Liver (tissue), 9 donors: Measurements from ENCODE around the gene ZNF564. TPM values are rescaled to one million over a fixed set of nuclear protein-coding genes. Genes with fewer than 3 reads are reported as not detected.

ENCODE experiments used
- DNase-seq: peaks from one replicate; pipeline ENCODE4 v3.0.0-alpha.2; 2017; ENCODE audit warnings: low spot score
- H3K27ac ChIP-seq, 2 donors: one replicate each; pipeline ENCODE4 v1.7.0; 2013; ENCODE audit warnings: inconsistent platforms in 2 of 2, low read length in 2 of 2, control low read depth in 1 of 2, low read depth in 1 of 2, mild to moderate bottlenecking in 1 of 2
- H3K27me3 ChIP-seq, 4 donors: one replicate each; pipeline versions ENCODE4 v1.6.1 to v1.7.0; 2013; ENCODE audit warnings: low read length in 3 of 4, inconsistent platforms in 1 of 4, mild to moderate bottlenecking in 1 of 4, moderate library complexity in 1 of 4; ENCODE audit not compliant: control insufficient read depth in 4 of 4, insufficient read depth in 4 of 4
- H3K36me3 ChIP-seq, 4 donors: one replicate each; pipeline versions ENCODE4 v1.6.1 to v1.7.0; 2013; ENCODE audit warnings: low read length in 3 of 4, mild to moderate bottlenecking in 3 of 4, low read depth in 1 of 4, moderate library complexity in 1 of 4; ENCODE audit not compliant: control insufficient read depth in 4 of 4, insufficient read depth in 3 of 4
- H3K4me1 ChIP-seq, 4 donors: one replicate each; pipeline versions ENCODE4 v1.6.1 to v1.7.0; 2013; ENCODE audit warnings: low read length in 3 of 4, mild to moderate bottlenecking in 3 of 4, moderate library complexity in 1 of 4; ENCODE audit not compliant: control insufficient read depth in 4 of 4, insufficient read depth in 4 of 4
- H3K4me3 ChIP-seq, 3 donors: one replicate each; pipeline versions ENCODE4 v1.6.1 to v1.7.0; 2013; ENCODE audit warnings: low read length in 3 of 3, control low read depth in 1 of 3, low read depth in 1 of 3, mild to moderate bottlenecking in 1 of 3
- H3K9ac ChIP-seq, 2 donors: one replicate each; pipeline ENCODE4 v1.7.0; 2013; ENCODE audit warnings: low read length in 2 of 2, mild to moderate bottlenecking in 2 of 2, moderate library complexity in 2 of 2, control low read depth in 1 of 2, low read depth in 1 of 2
- H3K9me3 ChIP-seq, 4 donors: one replicate each; pipeline versions ENCODE4 v1.6.1 to v1.7.0; 2013; ENCODE audit warnings: low read length in 3 of 4; ENCODE audit not compliant: control insufficient read depth in 4 of 4
- ATF3 ChIP-seq: IDR thresholded peaks from 2 replicates; pipeline ENCODE4 v1.6.1; 2016; ENCODE audit warnings: antibody characterized with exemption
- CTCF ChIP-seq: fragments of 150-350 bp; IDR thresholded peaks from 2 replicates; pipeline ENCODE4 v1.5.1; 2017; ENCODE audit warnings: improper control_type of control experiment, low read depth, low read length; ENCODE audit not compliant: missing input control
- EGR1 ChIP-seq, 2 donors: IDR thresholded peaks; 2 replicates each; pipeline ENCODE4 v1.6.1; 2016 to 2018; ENCODE audit warnings: antibody characterized with exemption in 2 of 2, low read depth in 2 of 2
- FOXA1 ChIP-seq: IDR thresholded peaks from 2 replicates; pipeline ENCODE4 v1.6.1; 2016; ENCODE audit warnings: antibody characterized with exemption
- FOXA2 ChIP-seq: IDR thresholded peaks from 2 replicates; pipeline ENCODE4 v1.6.1; 2016; ENCODE audit warnings: antibody characterized with exemption
- GABPA ChIP-seq, 2 donors: IDR thresholded peaks in 1 of 2; conservative IDR thresholded peaks in 1 of 2; 2 replicates each; pipeline ENCODE4 v1.6.1; 2016; ENCODE audit warnings: antibody characterized with exemption in 2 of 2, mild to moderate bottlenecking in 1 of 2, moderate library complexity in 1 of 2
- HNF4A ChIP-seq, 2 donors: conservative IDR thresholded peaks; 2 replicates each; pipeline ENCODE4 v1.6.1; 2016; ENCODE audit warnings: antibody characterized with exemption in 2 of 2, mild to moderate bottlenecking in 2 of 2
- HNF4G ChIP-seq: IDR thresholded peaks from 2 replicates; pipeline ENCODE4 v1.6.1; 2016; ENCODE audit warnings: antibody characterized with exemption
- JUND ChIP-seq, 2 donors: IDR thresholded peaks; 2 replicates each; pipeline ENCODE4 v1.6.1; 2016; ENCODE audit warnings: antibody characterized with exemption in 2 of 2
- MAX ChIP-seq: IDR thresholded peaks from 2 replicates; pipeline ENCODE4 v1.6.1; 2016; ENCODE audit warnings: antibody characterized with exemption
- NR2F2 ChIP-seq: IDR thresholded peaks from 2 replicates; pipeline ENCODE4 v1.6.1; 2016; ENCODE audit warnings: antibody characterized with exemption
- RAD21 ChIP-seq, 2 donors: IDR thresholded peaks; 2 replicates each; pipeline ENCODE4 v1.6.1; 2016; ENCODE audit warnings: antibody characterized with exemption in 2 of 2, mild to moderate bottlenecking in 2 of 2
- REST ChIP-seq: IDR thresholded peaks from 2 replicates; pipeline ENCODE4 v1.6.1; 2016; ENCODE audit warnings: antibody characterized with exemption, mild to moderate bottlenecking
- RXRA ChIP-seq, 2 donors: IDR thresholded peaks; 2 replicates each; pipeline ENCODE4 v1.6.1; 2017 to 2018; ENCODE audit warnings: antibody characterized with exemption in 2 of 2, mild to moderate bottlenecking in 1 of 2
- SP1 ChIP-seq: IDR thresholded peaks from 2 replicates; pipeline ENCODE4 v1.6.1; 2018; ENCODE audit warnings: antibody characterized with exemption, mild to moderate bottlenecking
- TAF1 ChIP-seq: conservative IDR thresholded peaks from 2 replicates; pipeline ENCODE4 v1.6.1; 2016; ENCODE audit warnings: antibody characterized with exemption, mild to moderate bottlenecking
- YY1 ChIP-seq: IDR thresholded peaks from 2 replicates; pipeline ENCODE4 v1.6.1; 2016; ENCODE audit warnings: antibody characterized with exemption, mild to moderate bottlenecking
- WGBS: extraction: QIAGEN DNeasy Blood & Tissue Kit; methylation state at CpG from one replicate; pipeline ENCODE4 v1.1.7; 2013; 5-methylcytosine and 5-hydroxymethylcytosine counted together
- polyA plus RNA-seq, 2 donors: library from polyadenylated mRNA; stranded (reverse) in 1 of 2; unstranded in 1 of 2; fragments of 200-250 nt in 1 of 2; fragments of >200 nt in 1 of 2; fragmentation: Nextera tagmentation in 1 of 2; extraction: Ambion mirVana in 1 of 2; gene quantifications; one replicate each; pipeline versions ENCODE4 v1.2.1 to v1.2.3, GENCODE V29; 2013 to 2015
- total RNA-seq, 2 donors: library from RNA; depleted of rRNA; stranded (reverse); fragments of >200 nt; gene quantifications; one replicate each; pipeline ENCODE4 v1.2.3, GENCODE V29; 2014
- donor health status: healthy.
- donor health status: healthy.
- donor health status: healthy.
- donor health status: healthy.
- donor health status: healthy.

The ZNF564 gene
- total and polyA plus RNA-seq, 4 donors: 2.4 to 8.6 (median 5.8) TPM

GRCh38 chr19:12545267-12545666, 6.0 kb downstream of the ZNF564 start:
- TF ChIP-seq YY1 (no peak), HNF4A (conservative IDR thresholded peaks at IDR 0.05) (peak; percentile 19 to 32), SP1 (peak; percentile 45), RAD21 (IDR thresholded peaks at IDR 0.05) (peak in 1 of 2 donors; percentile 21), FOXA2 (peak; percentile 86), FOXA1 (peak; percentile 78), RXRA (IDR thresholded peaks at IDR 0.05) (peak; percentile 94 to 96), TAF1 (no peak)
- peak overlapping the region; percentile 30 to 70 for H3K27ac ChIP-seq
- no peak overlapping the region for H3K4me3 ChIP-seq
- H3K9ac ChIP-seq: no peak overlapping the region
- peaks cover 8 to 30% (median 23%) of the 10 kb centered on the region in 4 donors for H3K4me1 ChIP-seq
- peaks cover 3 to 8% (median 5%) of the 10 kb centered on the region in 4 donors for H3K36me3 ChIP-seq
- no peak for DNase-seq
- no peaks in the 10 kb centered on the region for H3K27me3 ChIP-seq
- peaks cover 0 to 5% (median under 1%) of the 10 kb centered on the region in 4 donors for H3K9me3 ChIP-seq
- 47% methylated on average over 8 of the region's 8 CpGs for WGBS

GRCh38 chr19:12544401-12544876, 6.8 kb downstream of the ZNF564 start:
- peak; percentile 67 for DNase-seq
- peaks cover 3 to 9% (median 7%) of the 10 kb centered on the region in 4 donors for H3K36me3 ChIP-seq
- peaks cover 5 to 22% (median 18%) of the 10 kb centered on the region in 4 donors for H3K4me1 ChIP-seq
- H3K27ac ChIP-seq: peak overlapping the region; percentile 42 to 70
- TF ChIP-seq NR2F2 (no peak), RAD21 (IDR thresholded peaks at IDR 0.05) (no peak), REST (no peak), ATF3 (no peak), YY1 (no peak)
- no peak overlapping the region for H3K9ac ChIP-seq
- 79% methylated on average over 5 of the region's 5 CpGs for WGBS
- H3K9me3 ChIP-seq: peaks cover 0 to 5% (median 2%) of the 10 kb centered on the region in 4 donors
- no peaks in the 10 kb centered on the region for H3K27me3 ChIP-seq
- no peak overlapping the region for H3K4me3 ChIP-seq

- WGBS: 98% methylated on average over 1 of the region's 1 CpG
- no peak for DNase-seq
- Histone ChIP-seq H3K27ac (no peak overlapping the region), H3K4me1 (peaks cover 3 to 17% (median 13%) of the 10 kb centered on the region in 4 donors), H3K27me3 (no peaks in the 10 kb centered on the region), H3K4me3 (no peak overlapping the region), H3K9me3 (peaks cover 0 to 7% (median 3%) of the 10 kb centered on the region in 4 donors), H3K9ac (no peak overlapping the region), H3K36me3 (peaks cover 3 to 9% (median 8%) of the 10 kb centered on the region in 4 donors)
- TF ChIP-seq REST (no peak), RXRA (IDR thresholded peaks at IDR 0.05) (no peak), GABPA (IDR thresholded peaks at IDR 0.05 in 1 of 2, conservative IDR thresholded peaks at IDR 0.05 in 1 of 2) (no peak), YY1 (no peak), TAF1 (no peak), MAX (no peak), ATF3 (no peak), JUND (IDR thresholded peaks at IDR 0.05) (no peak), RAD21 (IDR thresholded peaks at IDR 0.05) (no peak), CTCF (no peak), EGR1 (IDR thresholded peaks at IDR 0.05; ENCODE audit: low read depth in 2 of 2) (no peak), HNF4G (no peak), FOXA2 (no peak), NR2F2 (no peak), SP1 (no peak)
These were observed 7.4 kb downstream of the ZNF564 start for GRCh38 chr19:12543855-12544254.
